Sigmoid colon (tissue), 4 donors: ENCODE results near the gene RNF166.

ENCODE experiments used
- CTCF ChIP-seq, 4 experiments: fragments of 450-650 bp in 3 of 4; fragments of 200-600 bp in 1 of 4; IDR thresholded peaks; one replicate each; pipeline ENCODE4 v1.5.1; 2016 to 2019; ENCODE audit warnings: antibody characterized with exemption in 4 of 4, mild to moderate bottlenecking in 3 of 4, moderate library complexity in 2 of 4
- EP300 ChIP-seq, 4 donors: sonication (generic); formaldehyde crosslinking; IDR thresholded peaks; one replicate each; pipeline ENCODE4 v1.6.1; 2017; ENCODE audit warnings: antibody characterized with exemption in 4 of 4
- POLR2A ChIP-seq, 2 donors: fragments of 450-650 bp; IDR thresholded peaks; one replicate each; pipeline ENCODE4 v1.6.1; 2016; ENCODE audit warnings: antibody characterized with exemption in 2 of 2, mild to moderate bottlenecking in 2 of 2, moderate library complexity in 2 of 2

GRCh38 chr16:88695218-88695617 lies 11.0 kb downstream of the RNF166 start:
- TF ChIP-seq CTCF (IDR thresholded peaks at IDR 0.05) (no peak), EP300 (IDR thresholded peaks at IDR 0.05) (no peak), POLR2A (IDR thresholded peaks at IDR 0.05) (no peak)
